ENCODE measurements around the gene COL18A1.
A peak's percentile ranks its signal among the peaks of the same experiment; 100 is the strongest.

The COL18A1 gene

DNA sequence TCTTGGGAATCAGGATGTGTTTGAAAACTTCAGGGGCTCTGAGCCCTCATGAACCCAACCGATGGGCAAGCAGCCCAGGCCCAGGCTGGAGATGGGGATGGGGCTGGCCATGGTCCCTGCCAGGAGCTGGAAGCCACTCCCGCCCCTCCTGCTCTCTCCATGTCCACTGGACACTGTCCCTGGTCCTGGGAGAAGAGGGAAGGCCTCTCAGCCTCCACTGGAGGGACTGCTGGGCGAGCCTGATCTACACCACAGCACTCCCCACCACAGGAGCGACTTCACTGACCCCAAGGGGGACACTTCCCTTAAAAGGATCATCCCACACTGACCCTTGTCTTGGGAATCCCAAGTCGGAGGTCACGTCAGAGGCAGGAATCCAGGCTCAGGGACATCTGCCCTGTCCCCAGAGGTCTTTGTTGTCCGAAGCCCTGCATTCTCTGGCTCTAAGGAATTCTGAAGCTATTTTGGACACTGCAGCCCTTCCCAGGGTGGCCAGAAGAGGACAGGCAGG lies 16.9 kb upstream of the COL18A1 start:
- ATAC-seq = 0 out of 3 replicates have a peak, but pooled peaks have one; percentile 17
- TF ChIP-seq ZNF565 (CRISPR knock-in tag; conservative IDR thresholded peaks at IDR 0.05; ENCODE audit: low read depth) (no peak), ZFP3 (CRISPR knock-in tag; IDR thresholded peaks at IDR 0.05) (no peak), ZNF8 (CRISPR knock-in tag; IDR thresholded peaks at IDR 0.05) (no peak), ISL1 (CRISPR knock-in tag; IDR thresholded peaks at IDR 0.05) (no peak), ZFP30 (CRISPR knock-in tag; IDR thresholded peaks at IDR 0.05) (no peak), ARNTL (CRISPR knock-in tag; IDR thresholded peaks at IDR 0.05; ENCODE audit: borderline replicate concordance, low read depth) (no peak), ESRRG (CRISPR knock-in tag; IDR thresholded peaks at IDR 0.05) (no peak), TOX (CRISPR knock-in tag; IDR thresholded peaks at IDR 0.05; ENCODE audit: borderline replicate concordance) (no peak)
- TF ChIP-seq, protein P1, sequence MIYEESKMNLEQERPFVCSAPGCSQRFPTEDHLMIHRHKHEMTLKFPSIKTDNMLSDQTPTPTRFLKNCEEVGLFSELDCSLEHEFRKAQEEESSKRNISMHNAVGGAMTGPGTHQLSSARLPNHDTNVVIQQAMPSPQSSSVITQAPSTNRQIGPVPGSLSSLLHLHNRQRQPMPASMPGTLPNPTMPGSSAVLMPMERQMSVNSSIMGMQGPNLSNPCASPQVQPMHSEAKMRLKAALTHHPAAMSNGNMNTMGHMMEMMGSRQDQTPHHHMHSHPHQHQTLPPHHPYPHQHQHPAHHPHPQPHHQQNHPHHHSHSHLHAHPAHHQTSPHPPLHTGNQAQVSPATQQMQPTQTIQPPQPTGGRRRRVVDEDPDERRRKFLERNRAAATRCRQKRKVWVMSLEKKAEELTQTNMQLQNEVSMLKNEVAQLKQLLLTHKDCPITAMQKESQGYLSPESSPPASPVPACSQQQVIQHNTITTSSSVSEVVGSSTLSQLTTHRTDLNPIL (CRISPR knock-in tag; IDR thresholded peaks at IDR 0.05; ENCODE audit: low read depth) = no peak
- TF ChIP-seq, protein P2, sequence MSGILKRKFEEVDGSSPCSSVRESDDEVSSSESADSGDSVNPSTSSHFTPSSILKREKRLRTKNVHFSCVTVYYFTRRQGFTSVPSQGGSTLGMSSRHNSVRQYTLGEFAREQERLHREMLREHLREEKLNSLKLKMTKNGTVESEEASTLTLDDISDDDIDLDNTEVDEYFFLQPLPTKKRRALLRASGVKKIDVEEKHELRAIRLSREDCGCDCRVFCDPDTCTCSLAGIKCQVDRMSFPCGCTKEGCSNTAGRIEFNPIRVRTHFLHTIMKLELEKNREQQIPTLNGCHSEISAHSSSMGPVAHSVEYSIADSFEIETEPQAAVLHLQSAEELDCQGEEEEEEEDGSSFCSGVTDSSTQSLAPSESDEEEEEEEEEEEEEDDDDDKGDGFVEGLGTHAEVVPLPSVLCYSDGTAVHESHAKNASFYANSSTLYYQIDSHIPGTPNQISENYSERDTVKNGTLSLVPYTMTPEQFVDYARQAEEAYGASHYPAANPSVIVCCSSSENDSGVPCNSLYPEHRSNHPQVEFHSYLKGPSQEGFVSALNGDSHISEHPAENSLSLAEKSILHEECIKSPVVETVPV (CRISPR knock-in tag; IDR thresholded peaks at IDR 0.05) = no peak
- TF ChIP-seq, protein P3, sequence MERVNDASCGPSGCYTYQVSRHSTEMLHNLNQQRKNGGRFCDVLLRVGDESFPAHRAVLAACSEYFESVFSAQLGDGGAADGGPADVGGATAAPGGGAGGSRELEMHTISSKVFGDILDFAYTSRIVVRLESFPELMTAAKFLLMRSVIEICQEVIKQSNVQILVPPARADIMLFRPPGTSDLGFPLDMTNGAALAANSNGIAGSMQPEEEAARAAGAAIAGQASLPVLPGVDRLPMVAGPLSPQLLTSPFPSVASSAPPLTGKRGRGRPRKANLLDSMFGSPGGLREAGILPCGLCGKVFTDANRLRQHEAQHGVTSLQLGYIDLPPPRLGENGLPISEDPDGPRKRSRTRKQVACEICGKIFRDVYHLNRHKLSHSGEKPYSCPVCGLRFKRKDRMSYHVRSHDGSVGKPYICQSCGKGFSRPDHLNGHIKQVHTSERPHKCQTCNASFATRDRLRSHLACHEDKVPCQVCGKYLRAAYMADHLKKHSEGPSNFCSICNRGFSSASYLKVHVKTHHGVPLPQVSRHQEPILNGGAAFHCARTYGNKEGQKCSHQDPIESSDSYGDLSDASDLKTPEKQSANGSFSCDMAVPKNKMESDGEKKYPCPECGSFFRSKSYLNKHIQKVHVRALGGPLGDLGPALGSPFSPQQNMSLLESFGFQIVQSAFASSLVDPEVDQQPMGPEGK (CRISPR knock-in tag; IDR thresholded peaks at IDR 0.05; ENCODE audit: borderline replicate concordance) = no peak

DNA sequence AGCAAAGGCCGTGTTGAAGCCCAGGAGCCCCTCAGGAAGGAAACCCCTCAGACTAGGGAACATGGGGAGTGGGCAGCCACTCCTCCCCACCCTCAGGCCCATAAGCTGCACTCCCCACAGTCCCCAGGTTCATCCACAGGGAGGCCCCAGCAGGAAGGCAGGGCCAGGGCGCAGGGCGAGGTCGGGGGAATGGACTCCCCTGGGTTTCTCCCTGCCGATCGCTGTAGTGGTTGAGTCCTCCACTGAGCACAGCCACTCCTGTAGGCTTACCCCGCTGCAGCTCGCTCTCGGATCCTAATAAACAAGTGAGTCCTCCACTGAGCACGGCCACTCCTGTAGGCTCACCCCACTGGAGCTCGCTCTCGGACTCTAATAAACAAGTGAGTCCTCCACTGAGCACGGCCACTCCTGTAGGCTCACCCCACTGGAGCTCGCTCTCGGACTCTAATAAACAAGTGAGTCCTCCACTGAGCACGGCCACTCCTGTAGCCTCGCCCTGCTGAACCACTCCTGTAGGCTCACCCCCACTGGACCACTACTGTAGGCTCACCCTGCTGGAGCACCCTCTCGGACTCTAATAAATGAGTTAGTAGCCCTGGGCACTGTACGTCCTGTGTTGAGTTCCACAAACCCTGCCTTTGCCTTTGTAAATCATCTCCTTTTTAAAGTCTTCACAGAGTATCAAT lies 16.2 kb upstream of the COL18A1 start:
- no peak for ATAC-seq
- TF ChIP-seq BACH2 (CRISPR knock-in tag; IDR thresholded peaks at IDR 0.05; ENCODE audit: borderline replicate concordance) (no peak), ISL1 (CRISPR knock-in tag; IDR thresholded peaks at IDR 0.05) (no peak), ZC3H10 (CRISPR knock-in tag; IDR thresholded peaks at IDR 0.05) (no peak), ZNF8 (CRISPR knock-in tag; IDR thresholded peaks at IDR 0.05) (no peak), ZFP30 (CRISPR knock-in tag; IDR thresholded peaks at IDR 0.05) (no peak), RARB (CRISPR knock-in tag; IDR thresholded peaks at IDR 0.05) (no peak), ZFP3 (CRISPR knock-in tag; IDR thresholded peaks at IDR 0.05) (no peak), ZNF70 (CRISPR knock-in tag; IDR thresholded peaks at IDR 0.05) (no peak), CSDC2 (CRISPR knock-in tag; IDR thresholded peaks at IDR 0.05) (no peak), ESRRG (CRISPR knock-in tag; IDR thresholded peaks at IDR 0.05) (no peak)
- TF ChIP-seq, protein P1 (CRISPR knock-in tag; IDR thresholded peaks at IDR 0.05; ENCODE audit: low read depth) = no peak

DNA sequence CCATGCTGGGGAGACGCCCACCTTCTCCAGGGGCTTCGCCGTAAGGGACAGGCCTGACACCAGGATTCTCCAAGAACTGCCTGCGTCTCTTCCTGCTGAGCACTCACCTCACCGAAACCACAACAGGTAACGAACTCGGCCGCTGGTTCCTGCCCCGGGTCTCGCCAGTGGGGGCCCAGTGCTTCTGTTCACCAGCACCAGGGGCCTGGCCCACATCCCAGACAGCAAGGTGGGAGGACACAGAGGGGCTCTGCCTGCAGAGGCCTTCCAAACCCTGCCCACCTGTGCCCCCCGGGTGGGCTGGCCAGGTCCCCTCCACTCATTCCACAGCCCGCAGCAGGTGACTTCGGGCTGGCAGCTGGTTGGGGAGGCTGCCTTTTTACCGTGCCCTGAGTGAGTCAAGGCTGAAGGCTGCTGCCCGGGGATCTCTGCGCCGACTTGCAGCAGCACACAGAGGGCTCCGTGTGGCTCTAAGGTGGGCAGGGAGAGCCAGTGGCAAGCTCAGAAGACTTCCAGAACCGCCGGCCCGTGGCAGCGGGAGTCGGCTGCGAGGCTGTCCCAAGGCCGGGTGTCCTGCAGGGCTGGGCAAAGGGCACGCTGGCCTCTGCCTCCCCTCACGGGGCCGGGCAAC lies 14.7 kb upstream of the COL18A1 start:
- no peak for ATAC-seq
- TF ChIP-seq, protein P3 (CRISPR knock-in tag; IDR thresholded peaks at IDR 0.05; ENCODE audit: borderline replicate concordance) = no peak
- TF ChIP-seq PPARA (CRISPR knock-in tag; IDR thresholded peaks at IDR 0.05; ENCODE audit: borderline replicate concordance) (no peak), ISL1 (CRISPR knock-in tag; IDR thresholded peaks at IDR 0.05) (no peak), BACH2 (CRISPR knock-in tag; IDR thresholded peaks at IDR 0.05; ENCODE audit: borderline replicate concordance) (no peak), GLIS3 (CRISPR knock-in tag; IDR thresholded peaks at IDR 0.05) (no peak)
